ENCODE data around the gene LRMDA.

The LRMDA gene

DNA sequence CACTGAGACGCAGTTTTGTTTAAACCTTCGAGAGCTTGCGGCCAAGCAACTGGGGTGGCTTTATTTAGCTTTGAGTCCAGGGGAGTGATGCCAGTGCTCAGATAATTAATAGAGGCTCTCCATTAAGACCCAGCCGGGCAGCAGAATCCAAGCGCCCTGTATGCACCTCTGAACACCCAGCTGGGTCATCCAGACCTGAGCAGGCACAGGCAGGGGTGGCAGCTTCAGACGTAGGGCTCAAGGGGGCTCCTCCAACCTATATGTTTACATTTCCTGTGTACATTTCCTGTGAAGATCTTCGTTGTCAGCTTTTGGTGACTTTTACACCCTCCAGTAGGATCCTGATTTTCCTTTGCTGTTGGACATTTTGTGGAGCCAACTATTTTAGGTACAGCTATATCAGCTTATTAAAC, 719.5 kb downstream of the LRMDA start:
- DNase-seq = no peak

- DNase-seq = no peak
These were observed 720.8 kb downstream of the LRMDA start for GRCh38 chr10:76152186-76152585.

- DNase-seq = no peak
These were observed 724.5 kb downstream of the LRMDA start for GRCh38 chr10:76155961-76156360.

DNA sequence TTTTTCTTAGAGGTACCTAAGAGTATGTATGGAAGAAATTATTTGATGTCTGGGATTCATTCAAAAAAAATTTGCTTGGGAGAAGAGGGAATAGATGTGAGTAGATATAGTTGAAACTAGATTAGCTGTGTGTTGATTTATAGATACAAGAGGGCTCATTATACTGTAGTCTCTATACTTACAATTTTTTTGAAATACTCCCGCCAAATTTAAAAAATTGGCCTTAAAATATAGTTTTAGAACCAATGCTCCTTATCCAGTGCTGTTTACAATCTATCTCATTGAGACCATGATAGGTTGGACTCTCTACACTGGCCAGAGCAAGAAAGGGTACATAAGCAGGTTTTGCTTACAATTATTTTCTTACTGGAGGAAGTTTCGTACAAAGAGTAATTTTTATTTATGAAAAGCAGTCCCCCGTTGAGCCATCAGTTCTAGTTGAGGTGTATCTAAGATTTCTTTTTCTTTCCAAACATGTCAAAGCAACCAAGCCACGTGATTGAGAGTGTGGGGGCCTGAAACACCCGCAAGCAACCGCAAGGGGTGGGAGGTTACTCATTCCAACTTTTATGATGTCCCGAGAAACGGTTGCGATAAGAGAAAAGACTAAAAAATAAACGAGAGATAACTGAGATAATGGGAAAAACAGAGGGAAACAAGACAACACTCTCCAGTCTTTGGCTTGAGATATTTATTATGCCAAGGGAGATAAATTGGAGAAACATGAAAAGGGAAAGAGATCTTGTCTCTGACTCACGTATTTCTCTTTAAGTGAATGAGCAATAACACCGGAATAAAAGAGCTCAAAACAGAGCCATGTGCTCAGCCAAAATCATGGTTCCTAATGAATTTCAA, 729.2 kb downstream of the LRMDA start:
- DNase-seq = no peak

GRCh38 chr10:76161301-76161582, 729.8 kb downstream of the LRMDA start:
- no peak for DNase-seq

DNA sequence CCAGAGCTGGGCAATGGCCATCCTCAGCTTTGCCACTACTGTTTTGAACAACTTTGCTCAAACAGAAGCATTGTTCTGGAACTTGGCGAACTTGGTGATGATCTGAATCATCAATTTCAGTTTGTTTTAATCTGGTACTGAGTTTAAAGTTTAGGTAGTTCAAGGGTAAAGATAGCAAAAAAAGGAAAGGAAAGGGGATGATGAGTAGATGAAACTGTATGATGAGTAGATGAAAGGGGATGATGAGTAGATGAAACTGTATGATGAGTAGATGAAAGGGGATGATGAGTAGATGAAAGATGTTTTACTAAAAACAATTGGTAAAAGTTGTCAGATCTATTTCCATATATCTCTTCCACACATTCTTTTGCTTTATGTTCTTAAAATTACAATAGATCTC, 737.0 kb downstream of the LRMDA start:
- DNase-seq = no peak

GRCh38 chr10:76169246-76169645, 737.8 kb downstream of the LRMDA start:
- DNase-seq = no peak

- no peak for DNase-seq
These were observed 740.6 kb downstream of the LRMDA start for GRCh38 chr10:76172020-76172419.

DNA sequence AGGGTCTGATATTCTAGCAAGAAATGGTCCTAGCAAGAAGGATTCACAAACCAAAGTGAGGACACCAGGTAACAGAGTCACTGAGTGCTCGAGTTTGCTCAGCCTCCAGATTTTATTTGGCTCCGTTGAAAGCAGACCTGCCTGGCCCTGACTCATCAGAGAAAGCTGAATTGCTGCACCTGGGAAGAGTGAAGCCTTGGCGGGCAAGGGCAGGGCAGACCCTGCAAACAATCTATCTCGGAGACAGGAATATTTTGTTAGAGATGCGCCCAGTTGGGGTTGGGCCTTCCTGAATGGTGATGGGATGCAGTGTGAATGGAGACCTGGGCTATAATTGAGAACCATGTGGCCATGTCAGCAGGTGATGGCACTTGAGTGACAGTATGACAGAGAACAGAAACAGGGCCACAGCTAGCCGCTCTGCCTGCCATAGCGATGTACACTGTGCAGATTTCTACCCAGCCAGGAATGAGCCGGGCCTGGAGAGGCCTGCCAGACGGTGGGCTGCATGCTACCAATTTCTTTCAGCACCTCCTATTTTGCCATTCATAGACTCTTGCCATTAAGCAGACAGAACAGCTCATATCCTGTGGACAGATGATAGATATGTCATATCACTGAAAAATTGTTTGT, 744.2 kb downstream of the LRMDA start:
- no peak for DNase-seq

GRCh38 chr10:76176166-76176550, 744.7 kb downstream of the LRMDA start:
- no peak for DNase-seq

- no peak for DNase-seq
These were observed 746.5 kb downstream of the LRMDA start for GRCh38 chr10:76177936-76178335.

DNA sequence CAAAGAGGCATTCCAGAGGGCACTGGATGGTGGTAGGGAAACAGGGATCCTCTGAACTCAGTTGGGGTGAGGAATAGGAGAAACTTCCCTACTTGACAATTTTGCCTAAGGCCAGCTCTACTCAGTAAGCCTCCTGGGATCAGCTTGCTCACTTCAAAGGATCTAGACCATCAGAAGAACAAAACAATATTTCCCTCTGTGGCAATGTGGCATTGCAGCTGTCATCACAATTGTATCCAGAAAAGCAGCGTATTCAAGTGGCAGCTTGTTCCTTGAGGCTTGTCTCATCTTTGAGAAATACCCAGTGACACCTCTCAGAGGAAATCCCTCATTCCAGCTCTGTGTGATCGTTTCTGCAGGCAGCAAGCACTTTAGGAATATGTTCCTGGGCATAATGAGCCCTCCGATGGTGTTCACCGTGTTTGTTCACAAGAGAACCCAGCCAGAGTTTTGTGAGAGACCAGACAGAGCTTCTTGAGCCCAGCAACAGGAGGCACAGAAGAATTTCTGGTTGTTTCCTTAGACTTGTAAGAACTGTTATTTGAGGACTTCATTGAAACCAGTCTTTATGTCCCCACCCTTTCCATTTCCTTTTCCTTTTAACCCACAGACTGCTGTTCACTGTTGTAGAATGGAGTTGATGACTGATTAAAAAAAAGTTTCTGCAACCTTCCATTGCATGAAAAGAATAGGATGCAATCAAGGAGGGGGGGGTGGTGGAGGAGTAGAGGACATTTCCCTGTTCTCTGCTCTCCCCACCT, 747.3 kb downstream of the LRMDA start:
- no peak for DNase-seq

- no peak for DNase-seq
These were observed 748.4 kb downstream of the LRMDA start for GRCh38 chr10:76179806-76180205.

GRCh38 chr10:76184647-76185046, 753.2 kb downstream of the LRMDA start:
- DNase-seq = no peak

GRCh38 chr10:76185471-76186301, 754.3 kb downstream of the LRMDA start:
- no peak for DNase-seq

- no peak for DNase-seq
These were observed 756.8 kb downstream of the LRMDA start for GRCh38 chr10:76188216-76188615.

- DNase-seq = no peak
These were observed 759.3 kb downstream of the LRMDA start for GRCh38 chr10:76190634-76191270.

DNA sequence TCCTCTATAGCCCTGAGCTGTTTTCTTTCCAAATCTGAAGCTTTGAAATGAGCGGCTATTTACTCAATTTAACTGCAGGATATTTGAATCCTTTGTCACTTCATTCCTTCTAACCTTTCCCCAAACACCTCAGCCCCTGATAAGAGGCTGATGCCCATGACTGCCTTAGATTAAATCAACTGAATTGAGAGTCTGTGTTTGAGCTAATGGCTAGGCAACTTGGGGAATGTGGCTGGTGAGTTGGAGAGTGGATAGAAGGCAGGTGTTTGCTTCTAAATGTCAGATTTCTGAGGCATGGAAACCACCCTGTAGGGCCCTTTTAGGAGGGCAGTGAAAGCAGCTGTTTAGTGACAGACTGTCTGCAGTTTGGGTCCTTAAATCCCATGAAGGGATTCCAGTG, 759.9 kb downstream of the LRMDA start:
- no peak for DNase-seq

- DNase-seq = no peak
These were observed 760.7 kb downstream of the LRMDA start for GRCh38 chr10:76192151-76192550.

DNA sequence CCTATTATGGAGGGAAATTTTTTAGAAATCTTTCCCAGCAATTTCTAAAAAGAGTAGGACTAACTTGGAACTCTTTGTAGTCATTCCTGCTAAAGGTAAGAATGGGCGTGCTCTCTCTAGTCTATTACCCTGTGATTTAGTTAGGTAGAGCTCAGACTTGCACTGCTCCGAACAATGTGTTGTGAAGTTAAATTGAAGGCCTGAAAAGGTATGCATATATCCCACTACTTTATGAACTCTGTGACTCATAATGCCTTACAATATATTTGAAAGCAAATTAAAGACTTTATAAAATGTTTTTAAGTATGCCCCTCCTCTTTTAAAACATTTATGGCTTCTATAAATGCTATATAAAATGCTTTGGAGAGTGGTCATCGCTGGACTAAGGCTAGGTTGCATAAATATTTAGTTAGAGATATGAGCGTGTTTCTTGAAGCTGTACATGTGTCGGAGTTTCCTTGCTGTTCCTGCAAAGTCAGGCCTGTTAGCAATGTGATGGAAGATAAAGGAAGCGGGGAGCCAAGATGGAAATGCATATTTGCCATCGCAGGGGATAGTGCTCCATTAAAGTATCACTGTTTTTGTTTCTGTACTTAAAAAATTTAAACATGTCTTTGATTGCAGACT, 761.4 kb downstream of the LRMDA start:
- no peak for DNase-seq

DNA sequence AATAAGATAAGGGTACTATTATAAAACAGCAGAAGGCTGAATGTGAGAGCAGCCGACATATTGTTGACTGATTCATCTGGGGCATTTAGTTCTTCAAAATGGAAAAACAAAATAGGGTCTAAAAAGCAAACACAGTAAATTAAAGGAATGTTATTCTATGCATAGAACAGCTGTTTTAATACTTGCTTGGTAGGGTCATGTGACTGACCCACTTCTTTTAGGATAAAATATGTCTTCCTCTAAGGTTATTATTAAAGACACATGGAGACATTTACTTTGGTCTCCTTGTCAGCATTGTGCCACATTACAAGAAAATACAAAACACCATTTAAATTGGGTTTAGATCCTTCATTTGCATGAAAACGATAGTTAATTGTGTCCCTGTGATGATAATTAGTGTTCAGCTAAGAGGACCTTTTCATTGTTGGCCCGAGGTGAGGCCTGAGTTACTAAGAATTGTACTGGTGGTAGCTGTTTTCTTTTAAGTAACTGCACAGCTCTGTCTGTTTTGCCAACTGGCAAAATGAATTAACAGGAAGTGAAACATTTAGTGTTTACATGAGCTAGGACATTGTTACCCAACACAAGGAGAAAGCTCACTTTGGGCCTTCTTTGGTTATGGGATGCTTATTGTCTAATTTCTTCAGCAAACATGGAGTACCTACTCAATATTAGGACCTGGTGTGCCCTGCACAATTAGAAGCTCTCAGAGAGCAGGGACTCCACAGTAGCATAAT, 764.4 kb downstream of the LRMDA start:
- DNase-seq = no peak

All from CD4-positive, alpha-beta T cell treated with Interleukin-10 for 1 hour (primary cell).